Measurements from ENCODE around the gene METTL9. TPM values are rescaled to one million over a fixed set of nuclear protein-coding genes. Genes with fewer than 3 reads are reported as not detected.

METTL9 gene
- total and polyA plus RNA-seq, 7 donors, result 56.0 to 155 (median 108) TPM

DNA sequence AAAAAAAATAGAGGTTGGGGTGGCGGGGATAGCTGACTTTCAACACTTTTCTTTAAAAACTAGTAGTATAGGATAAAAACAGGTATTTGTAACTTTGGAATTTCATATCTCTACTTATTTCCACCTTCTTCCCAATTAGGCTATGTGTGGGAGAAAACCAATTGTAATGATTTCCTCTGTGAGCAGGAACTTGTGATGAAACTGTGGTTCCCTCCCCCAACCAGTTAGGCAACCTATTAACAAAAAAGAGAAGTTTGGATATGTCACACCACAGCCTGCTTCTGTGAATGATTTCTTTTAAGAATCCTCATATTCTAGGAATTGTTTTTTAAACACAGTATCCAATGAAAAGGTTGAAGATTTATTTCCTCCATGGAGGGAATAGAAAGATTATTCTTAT, 51.1 kb downstream of the METTL9 start:
- 88 to 96% methylated on average over 1 of the region's 1 CpG for WGBS, 2 donors
- Histone ChIP-seq H3K4me3 (peak overlapping the region in 1 of 4 donors; percentile 5), H3K27ac (no peak overlapping the region), H3K27me3 (no peaks in the 10 kb centered on the region), H3K4me1 (peaks cover 0 to 15% (median 8%) of the 10 kb centered on the region in 4 donors), H3K36me3 (peaks cover 0 to 8% (median 2%) of the 10 kb centered on the region in 4 donors), H3K9me3 (no peaks in the 10 kb centered on the region)
- intact Hi-C loops (cut with DNase I), result no loop called here
- TF ChIP-seq, protein P1, sequence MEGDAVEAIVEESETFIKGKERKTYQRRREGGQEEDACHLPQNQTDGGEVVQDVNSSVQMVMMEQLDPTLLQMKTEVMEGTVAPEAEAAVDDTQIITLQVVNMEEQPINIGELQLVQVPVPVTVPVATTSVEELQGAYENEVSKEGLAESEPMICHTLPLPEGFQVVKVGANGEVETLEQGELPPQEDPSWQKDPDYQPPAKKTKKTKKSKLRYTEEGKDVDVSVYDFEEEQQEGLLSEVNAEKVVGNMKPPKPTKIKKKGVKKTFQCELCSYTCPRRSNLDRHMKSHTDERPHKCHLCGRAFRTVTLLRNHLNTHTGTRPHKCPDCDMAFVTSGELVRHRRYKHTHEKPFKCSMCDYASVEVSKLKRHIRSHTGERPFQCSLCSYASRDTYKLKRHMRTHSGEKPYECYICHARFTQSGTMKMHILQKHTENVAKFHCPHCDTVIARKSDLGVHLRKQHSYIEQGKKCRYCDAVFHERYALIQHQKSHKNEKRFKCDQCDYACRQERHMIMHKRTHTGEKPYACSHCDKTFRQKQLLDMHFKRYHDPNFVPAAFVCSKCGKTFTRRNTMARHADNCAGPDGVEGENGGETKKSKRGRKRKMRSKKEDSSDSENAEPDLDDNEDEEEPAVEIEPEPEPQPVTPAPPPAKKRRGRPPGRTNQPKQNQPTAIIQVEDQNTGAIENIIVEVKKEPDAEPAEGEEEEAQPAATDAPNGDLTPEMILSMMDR (IDR thresholded peaks at IDR 0.05), result no peak
- no peak for TF ChIP-seq POLR2AphosphoS5 (IDR thresholded peaks at IDR 0.05)
- no peak for TF ChIP-seq EP300 (IDR thresholded peaks at IDR 0.05)
- TF ChIP-seq POLR2A (IDR thresholded peaks at IDR 0.05), result no peak
- DNase-seq, result no peak

DNA sequence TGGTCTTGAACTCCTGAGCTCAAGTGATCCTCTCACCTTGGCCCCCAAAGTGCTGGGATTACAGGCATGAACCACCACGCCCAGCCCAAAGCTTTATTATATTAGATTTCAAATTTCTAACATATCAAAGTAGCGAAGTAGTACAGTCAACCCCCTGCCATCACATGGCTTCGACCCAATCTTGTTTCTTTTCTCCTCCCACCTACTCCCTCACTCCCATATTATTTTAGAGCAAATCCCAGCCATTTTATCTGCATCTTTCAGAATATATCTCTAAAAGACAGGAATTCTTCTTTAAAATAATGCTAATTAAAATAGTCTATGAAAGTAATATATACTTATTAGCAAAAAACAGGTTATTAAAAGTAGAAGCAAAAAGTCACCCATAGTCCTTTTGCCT, 52.1 kb downstream of the METTL9 start:
- no peak overlapping the region for H3K4me3 ChIP-seq
- peak overlapping the region in 1 of 4 donors; percentile 23 for H3K27ac ChIP-seq

DNA sequence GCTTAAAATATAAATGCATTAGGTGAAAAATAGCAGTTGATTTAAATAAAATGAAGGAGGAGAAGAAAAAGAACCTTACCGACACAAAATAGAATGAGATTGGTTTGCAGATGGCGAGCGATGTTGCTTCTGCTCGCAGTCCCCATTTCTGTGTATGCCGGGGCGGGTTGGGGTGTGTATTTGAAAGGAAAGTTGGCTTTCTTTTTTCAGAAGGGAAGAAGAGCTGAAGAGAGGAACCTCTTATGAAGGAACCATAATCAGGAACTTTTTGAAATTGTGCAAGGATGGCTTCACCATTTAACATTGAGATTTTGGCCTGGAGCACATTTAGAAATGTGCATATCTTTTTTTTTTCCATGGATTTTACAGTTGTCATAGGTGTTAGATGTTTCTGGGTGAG, 53.1 kb downstream of the METTL9 start, which contains the start of gene IGSF6:
TSS of gene IGSF6 (minus strand) at position 156 of the 400 bp plus-strand sequence. CDS start at position 146, 10 bp downstream.
- Histone ChIP-seq H3K4me3 (no peak within 1 kb of the TSS), H3K4me1 (peaks cover 0 to 5% (median 2%) of the 10 kb centered on the region in 4 donors), H3K9me3 (no peaks in the 10 kb centered on the region), H3K27ac (no peak within 1 kb of the TSS), H3K36me3 (peaks cover 0 to 10% (median 2%) of the 10 kb centered on the region in 4 donors), H3K27me3 (no peaks in the 10 kb centered on the region)
- no peak for DNase-seq
- TF ChIP-seq EP300 (IDR thresholded peaks at IDR 0.05) (no peak), POLR2A (IDR thresholded peaks at IDR 0.05) (no peak), POLR2AphosphoS5 (IDR thresholded peaks at IDR 0.05) (no peak)
- TF ChIP-seq, protein P1 (IDR thresholded peaks at IDR 0.05), result no peak
- WGBS, 2 donors, result 91 to 96% methylated on average over 6 of the region's 6 CpGs
- intact Hi-C loops (cut with DNase I), result no loop called here

More for the DNA sequence above, 52.1 kb downstream of the METTL9 start:
- H3K9me3 ChIP-seq, result no peaks in the 10 kb centered on the region
- no peaks in the 10 kb centered on the region for H3K27me3 ChIP-seq
- no peak for DNase-seq
- 92 to 94% methylated on average over 3 of the region's 3 CpGs for WGBS, 2 donors
- intact Hi-C loops (cut with DNase I), result no loop called here
- peaks cover 0 to 6% (median under 1%) of the 10 kb centered on the region in 4 donors for H3K4me1 ChIP-seq
- TF ChIP-seq POLR2AphosphoS5 (IDR thresholded peaks at IDR 0.05) (no peak), EP300 (IDR thresholded peaks at IDR 0.05) (no peak), POLR2A (IDR thresholded peaks at IDR 0.05) (no peak)
- TF ChIP-seq, protein P1 (IDR thresholded peaks at IDR 0.05), result no peak
- peaks cover 0 to 10% (median 3%) of the 10 kb centered on the region in 4 donors for H3K36me3 ChIP-seq

DNA sequence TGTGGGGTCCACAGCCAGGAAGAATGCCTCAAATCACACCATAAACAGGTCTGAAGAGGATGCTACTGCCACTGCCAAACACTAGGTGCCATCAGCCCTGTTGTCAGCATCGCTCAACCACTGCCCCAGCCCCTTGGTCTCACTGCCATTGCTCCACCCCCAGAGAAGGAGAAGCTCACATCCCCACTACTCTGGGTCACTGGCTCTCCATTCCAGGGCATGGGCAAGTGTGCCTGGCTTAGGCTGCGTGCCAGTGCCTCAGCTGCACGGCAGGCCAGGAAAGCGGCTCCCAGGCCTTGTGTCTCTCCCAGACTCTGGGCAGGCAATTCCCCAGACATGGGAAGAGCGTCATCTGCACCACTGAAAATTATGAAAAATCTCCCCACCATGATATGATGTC, 54.2 kb downstream of the METTL9 start:
- intact Hi-C loops (cut with DNase I), result no loop called here
- H3K27me3 ChIP-seq, result no peaks in the 10 kb centered on the region
- peaks cover 0 to 10% (median 2%) of the 10 kb centered on the region in 4 donors for H3K36me3 ChIP-seq
- 87 to 89% methylated on average over 5 of the region's 5 CpGs for WGBS, 2 donors
- H3K4me3 ChIP-seq, result no peak overlapping the region
- DNase-seq, result no peak
- H3K27ac ChIP-seq, result no peak overlapping the region
- peaks cover 0 to 8% (median 3%) of the 10 kb centered on the region in 4 donors for H3K4me1 ChIP-seq
- no peaks in the 10 kb centered on the region for H3K9me3 ChIP-seq
- no peak for TF ChIP-seq POLR2AphosphoS5 (IDR thresholded peaks at IDR 0.05)
- TF ChIP-seq, protein P1 (IDR thresholded peaks at IDR 0.05), result no peak
- TF ChIP-seq POLR2A (IDR thresholded peaks at IDR 0.05), result no peak
- no peak for TF ChIP-seq EP300 (IDR thresholded peaks at IDR 0.05)

- DNase-seq, result no peak
- no peak overlapping the region for H3K4me3 ChIP-seq
- H3K27ac ChIP-seq, result no peak overlapping the region
- H3K27me3 ChIP-seq, result no peaks in the 10 kb centered on the region
- no peak for TF ChIP-seq POLR2A (IDR thresholded peaks at IDR 0.05)
- TF ChIP-seq POLR2AphosphoS5 (IDR thresholded peaks at IDR 0.05), result no peak
- no peak for TF ChIP-seq EP300 (IDR thresholded peaks at IDR 0.05)
- TF ChIP-seq, protein P1 (IDR thresholded peaks at IDR 0.05), result no peak
- intact Hi-C loops (cut with DNase I), result no loop called here
- WGBS, 2 donors, result 89 to 94% methylated on average over 1 of the region's 1 CpG
- no peaks in the 10 kb centered on the region for H3K9me3 ChIP-seq
- H3K36me3 ChIP-seq, result peaks cover 0 to 10% (median 2%) of the 10 kb centered on the region in 4 donors
- peaks cover 0 to 8% (median 3%) of the 10 kb centered on the region in 4 donors for H3K4me1 ChIP-seq
Observed at GRCh38 chr16:21654466-21654865, 55.1 kb downstream of the METTL9 start.
